ENCODE data around the gene PTPRD.

DNA sequence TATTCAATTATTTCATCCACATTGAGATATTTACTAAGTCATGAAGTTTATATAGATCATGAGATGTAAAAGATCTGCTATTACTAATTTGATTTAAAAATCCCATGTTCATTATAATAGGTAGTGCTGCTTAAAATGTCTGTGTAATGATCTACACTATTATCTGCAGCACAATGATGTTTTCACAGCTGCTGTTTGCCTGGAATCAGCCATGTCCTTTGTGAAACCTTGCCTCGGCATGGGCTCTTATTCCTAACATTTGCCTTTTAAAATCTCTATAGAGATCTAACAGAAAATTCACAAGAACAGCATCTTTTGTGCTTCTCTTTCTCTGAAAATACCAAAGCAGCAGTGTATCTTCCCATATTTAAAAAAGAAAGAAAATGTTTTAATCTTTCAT, 444.6 kb downstream of the PTPRD start:
- TF ChIP-seq, protein P1, sequence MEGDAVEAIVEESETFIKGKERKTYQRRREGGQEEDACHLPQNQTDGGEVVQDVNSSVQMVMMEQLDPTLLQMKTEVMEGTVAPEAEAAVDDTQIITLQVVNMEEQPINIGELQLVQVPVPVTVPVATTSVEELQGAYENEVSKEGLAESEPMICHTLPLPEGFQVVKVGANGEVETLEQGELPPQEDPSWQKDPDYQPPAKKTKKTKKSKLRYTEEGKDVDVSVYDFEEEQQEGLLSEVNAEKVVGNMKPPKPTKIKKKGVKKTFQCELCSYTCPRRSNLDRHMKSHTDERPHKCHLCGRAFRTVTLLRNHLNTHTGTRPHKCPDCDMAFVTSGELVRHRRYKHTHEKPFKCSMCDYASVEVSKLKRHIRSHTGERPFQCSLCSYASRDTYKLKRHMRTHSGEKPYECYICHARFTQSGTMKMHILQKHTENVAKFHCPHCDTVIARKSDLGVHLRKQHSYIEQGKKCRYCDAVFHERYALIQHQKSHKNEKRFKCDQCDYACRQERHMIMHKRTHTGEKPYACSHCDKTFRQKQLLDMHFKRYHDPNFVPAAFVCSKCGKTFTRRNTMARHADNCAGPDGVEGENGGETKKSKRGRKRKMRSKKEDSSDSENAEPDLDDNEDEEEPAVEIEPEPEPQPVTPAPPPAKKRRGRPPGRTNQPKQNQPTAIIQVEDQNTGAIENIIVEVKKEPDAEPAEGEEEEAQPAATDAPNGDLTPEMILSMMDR (IDR thresholded peaks at IDR 0.05), result no peak
- no peak for TF ChIP-seq POLR2A (IDR thresholded peaks at IDR 0.05)

All from Peyer's patch (tissue), 4 donors.